H9 (cell line): Measurements from ENCODE around the gene ZNF652. TPM values are rescaled to one million over a fixed set of nuclear protein-coding genes. Genes with fewer than 3 reads are reported as not detected.

Experiments used
- DNase-seq: peaks from one replicate; pipeline ENCODE4 v3.0.0-alpha.2; 2017
- H2AFZ ChIP-seq: one replicate; pipeline ENCODE4 v1.6.1; 2013; ENCODE audit warnings: mild to moderate bottlenecking, low read length, control low read depth, moderate library complexity
- H2AK5ac ChIP-seq: 2 replicates; pipeline ENCODE4 v1.6.1; 2013; ENCODE audit warnings: low read length, control low read depth, mixed read lengths; ENCODE audit not compliant: insufficient read length
- H2BK120ac ChIP-seq: one replicate; pipeline ENCODE4 v1.6.1; 2013; ENCODE audit warnings: low read depth, mild to moderate bottlenecking, low read length, control low read depth, inconsistent platforms; ENCODE audit not compliant: poor library complexity, severe bottlenecking
- H2BK12ac ChIP-seq: 2 replicates; pipeline ENCODE4 v1.6.1; 2013; ENCODE audit warnings: low read length, control low read depth, mixed read lengths, low read depth; ENCODE audit not compliant: insufficient read length
- H2BK15ac ChIP-seq: 2 replicates; pipeline ENCODE4 v1.6.1; 2013; ENCODE audit warnings: low read depth, low read length, control low read depth
- H2BK20ac ChIP-seq: one replicate; pipeline ENCODE4 v1.6.1; 2013; ENCODE audit warnings: low read depth, mild to moderate bottlenecking, low read length, control low read depth, inconsistent platforms; ENCODE audit not compliant: poor library complexity, severe bottlenecking
- H2BK5ac ChIP-seq: 2 replicates; pipeline ENCODE4 v1.6.1; 2013; ENCODE audit warnings: low read length, control low read depth, mixed read lengths; ENCODE audit not compliant: insufficient read length
- H3K14ac ChIP-seq: 2 replicates; pipeline ENCODE4 v1.6.1; 2013; ENCODE audit warnings: low read length, control low read depth; ENCODE audit not compliant: insufficient read depth
- H3K18ac ChIP-seq: 2 replicates; pipeline ENCODE4 v1.6.1; 2013; ENCODE audit warnings: low read depth, mild to moderate bottlenecking, mixed read lengths, low read length, control low read depth; ENCODE audit not compliant: insufficient read length
- H3K23ac ChIP-seq: 2 replicates; pipeline ENCODE4 v1.6.1; 2013; ENCODE audit warnings: low read length, control low read depth, mixed read lengths, low read depth; ENCODE audit not compliant: insufficient read length
- H3K23me2 ChIP-seq: 2 replicates; pipeline ENCODE4 v1.6.1; 2013; ENCODE audit warnings: low read depth, mild to moderate bottlenecking, mixed read lengths, low read length, control low read depth; ENCODE audit not compliant: insufficient read length, poor library complexity, severe bottlenecking
- H3K27ac ChIP-seq: 2 replicates; pipeline ENCODE4 v1.5.1; 2013; ENCODE audit warnings: low read length, control low read depth, mixed read lengths, low read depth; ENCODE audit not compliant: insufficient read length
- H3K27me3 ChIP-seq: 2 replicates; pipeline ENCODE4 v1.6.1; 2013; ENCODE audit warnings: low read length, control low read depth, inconsistent platforms; ENCODE audit not compliant: insufficient read depth
- H3K4ac ChIP-seq: 2 replicates; pipeline ENCODE4 v1.6.1; 2013; ENCODE audit warnings: low read depth, mild to moderate bottlenecking, control low read depth, inconsistent platforms, low read length, moderate library complexity
- H3K4me1 ChIP-seq: 2 replicates; pipeline ENCODE4 v1.6.1; 2013; ENCODE audit warnings: low read length, control low read depth, inconsistent platforms; ENCODE audit not compliant: insufficient read depth
- H3K4me2 ChIP-seq: 2 replicates; pipeline ENCODE4 v1.6.1; 2013; ENCODE audit warnings: low read length, control low read depth, mixed read lengths; ENCODE audit not compliant: insufficient read length, insufficient read depth
- H3K56ac ChIP-seq: 2 replicates; pipeline ENCODE4 v1.6.1; 2013; ENCODE audit warnings: low read depth, mild to moderate bottlenecking, mixed read lengths, low read length, control low read depth; ENCODE audit not compliant: insufficient read length
- H3K79me1 ChIP-seq: 2 replicates; pipeline ENCODE4 v1.6.1; 2013; ENCODE audit warnings: low read depth, mild to moderate bottlenecking, moderate library complexity, low read length, control low read depth, inconsistent platforms; ENCODE audit not compliant: insufficient read depth, poor library complexity, severe bottlenecking
- H3K79me2 ChIP-seq: 2 replicates; pipeline ENCODE4 v1.6.1; 2013; ENCODE audit warnings: low read length, control low read depth, inconsistent platforms; ENCODE audit not compliant: insufficient read depth
- H3K9ac ChIP-seq: 2 replicates; pipeline ENCODE4 v1.6.1; 2013; ENCODE audit warnings: low read length, control low read depth, mixed read lengths; ENCODE audit not compliant: insufficient read length; ENCODE audit errors: extremely low read depth
- H3K9me3 ChIP-seq: one replicate; pipeline ENCODE4 v1.6.1; 2013; ENCODE audit warnings: low read depth, low read length, inconsistent platforms; ENCODE audit not compliant: control insufficient read depth
- H3T11ph ChIP-seq: one replicate; pipeline ENCODE4 v1.6.1; 2013; ENCODE audit warnings: mild to moderate bottlenecking, low read length, control low read depth, inconsistent platforms
- H4K20me1 ChIP-seq: one replicate; pipeline ENCODE4 v1.6.1; 2013; ENCODE audit not compliant: control insufficient read depth, insufficient read length, insufficient read depth
- H4K5ac ChIP-seq: 2 replicates; pipeline ENCODE4 v1.6.1; 2013; ENCODE audit warnings: low read depth, mild to moderate bottlenecking, mixed read lengths, low read length, control low read depth; ENCODE audit not compliant: insufficient read length
- H4K8ac ChIP-seq: replicated peaks from 2 replicates; pipeline ENCODE4 v1.6.1; 2013; ENCODE audit warnings: low read length, control low read depth, mixed read lengths, low read depth; ENCODE audit not compliant: insufficient read length
- H4K91ac ChIP-seq: 2 replicates; pipeline ENCODE4 v1.6.1; 2013; ENCODE audit warnings: low read depth, mild to moderate bottlenecking, moderate library complexity, mixed read lengths, low read length, control low read depth; ENCODE audit not compliant: insufficient read length
- H3K27ac Mint-ChIP-seq, 3 experiments: 2 replicates in 2 of 3; 3 replicates in 1 of 3; pipeline ENCODE4 v1.8.0; 2020 to 2021; ENCODE audit warnings: mixed read lengths in 3 of 3, mild to moderate bottlenecking in 1 of 3, moderate library complexity in 1 of 3
- H3K27me3 Mint-ChIP-seq: 2 replicates; pipeline ENCODE4 v1.8.0; 2021; ENCODE audit warnings: low read depth, mild to moderate bottlenecking, moderate library complexity, mixed read lengths
- H3K36me3 Mint-ChIP-seq, 3 experiments: 2 replicates in 2 of 3; 3 replicates in 1 of 3; pipeline ENCODE4 v1.8.0; 2020 to 2021; ENCODE audit warnings: low read depth in 3 of 3, mixed read lengths in 3 of 3; ENCODE audit not compliant: insufficient read depth in 1 of 3
- H3K4me1 Mint-ChIP-seq, 2 experiments: 2 replicates each; pipeline ENCODE4 v1.8.0; 2020; ENCODE audit warnings: mixed read lengths in 2 of 2
- H3K4me3 Mint-ChIP-seq, 2 experiments: 2 replicates in 1 of 2; 3 replicates in 1 of 2; pipeline ENCODE4 v1.8.0; 2020 to 2021; ENCODE audit warnings: mild to moderate bottlenecking in 2 of 2, mixed read lengths in 2 of 2, moderate library complexity in 1 of 2
- H3K9me3 Mint-ChIP-seq, 2 experiments: 2 replicates in 1 of 2; 3 replicates in 1 of 2; pipeline ENCODE4 v1.8.0; 2020; ENCODE audit warnings: mild to moderate bottlenecking in 2 of 2, mixed read lengths in 2 of 2, moderate library complexity in 1 of 2
- WGBS: extraction: QIAGEN DNeasy Blood & Tissue Kit; methylation state at CpG from one replicate; pipeline ENCODE4 v1.1.7; 2013; ENCODE audit warnings: missing lambda C conversion rate, low lambda C conversion rate, mixed read lengths; ENCODE audit not compliant: insufficient read length; ENCODE audit errors: extremely low coverage; 5-methylcytosine and 5-hydroxymethylcytosine counted together
- total RNA-seq: library from RNA; stranded (reverse); gene quantifications from 2 replicates; pipeline ENCODE4 v1.2.1, GENCODE V29; 2021
- TF ChIP-seq, protein P1 (sequence below): fragments of 200-600 bp; sonication (generic); conservative IDR thresholded peaks from 3 replicates; pipeline ENCODE4 v1.8.0; 2021; ENCODE audit warnings: antibody characterized with exemption, mild to moderate bottlenecking

The ZNF652 gene
- total RNA-seq, 1 experiment from 2014 or later = 33.6 TPM

DNA sequence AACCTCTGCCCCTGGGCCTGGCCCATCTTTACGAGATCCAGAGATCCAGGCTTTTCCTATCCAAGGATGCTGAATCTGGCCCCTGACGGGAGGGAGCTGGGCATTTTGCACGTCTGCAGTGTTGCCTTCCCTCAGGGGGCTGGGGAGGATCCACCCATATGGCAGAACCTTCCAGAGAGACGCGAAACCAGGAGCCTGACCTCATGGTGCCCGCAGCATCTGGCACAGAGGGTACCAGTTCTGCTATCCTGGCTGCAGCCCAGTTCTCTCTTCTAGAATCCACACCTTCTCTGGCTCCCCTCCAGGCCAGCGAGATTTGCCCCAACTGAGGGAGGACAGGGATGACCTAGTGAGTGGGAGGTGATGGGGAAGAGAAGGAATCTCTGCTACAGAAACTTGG lies 20.5 kb upstream of the ZNF652 start:
- no peak overlapping the region for H3K14ac ChIP-seq
- no peak overlapping the region for H2AFZ ChIP-seq
- H2BK5ac ChIP-seq = no peak overlapping the region
- Mint-ChIP-seq H3K9me3 (no peaks in the 10 kb centered on the region), H3K27ac (no peak overlapping the region; a peak in 1 of 7 replicates), H3K36me3 (no peaks in the 10 kb centered on the region), H3K4me1 (no peaks in the 10 kb centered on the region), H3K4me3 (no peak overlapping the region), H3K27me3 (peaks cover 3% of the 10 kb centered on the region)
- H3K56ac ChIP-seq = no peak overlapping the region
- no peaks in the 10 kb centered on the region for H4K20me1 ChIP-seq
- H3K4me1 ChIP-seq = no peaks in the 10 kb centered on the region
- no peak overlapping the region for H4K91ac ChIP-seq
- no peak overlapping the region for H3K9ac ChIP-seq
- H3K23me2 ChIP-seq = no peaks in the 10 kb centered on the region
- no peak overlapping the region for H3K23ac ChIP-seq
- H3K4me2 ChIP-seq = no peak overlapping the region
- no peaks in the 10 kb centered on the region for H3K79me2 ChIP-seq
- no peak overlapping the region for H4K5ac ChIP-seq
- no peak overlapping the region for H2BK20ac ChIP-seq
- WGBS = no CpG with 5 or more reads among the region's 7 CpGs
- no peak for DNase-seq
- TF ChIP-seq, protein P1, sequence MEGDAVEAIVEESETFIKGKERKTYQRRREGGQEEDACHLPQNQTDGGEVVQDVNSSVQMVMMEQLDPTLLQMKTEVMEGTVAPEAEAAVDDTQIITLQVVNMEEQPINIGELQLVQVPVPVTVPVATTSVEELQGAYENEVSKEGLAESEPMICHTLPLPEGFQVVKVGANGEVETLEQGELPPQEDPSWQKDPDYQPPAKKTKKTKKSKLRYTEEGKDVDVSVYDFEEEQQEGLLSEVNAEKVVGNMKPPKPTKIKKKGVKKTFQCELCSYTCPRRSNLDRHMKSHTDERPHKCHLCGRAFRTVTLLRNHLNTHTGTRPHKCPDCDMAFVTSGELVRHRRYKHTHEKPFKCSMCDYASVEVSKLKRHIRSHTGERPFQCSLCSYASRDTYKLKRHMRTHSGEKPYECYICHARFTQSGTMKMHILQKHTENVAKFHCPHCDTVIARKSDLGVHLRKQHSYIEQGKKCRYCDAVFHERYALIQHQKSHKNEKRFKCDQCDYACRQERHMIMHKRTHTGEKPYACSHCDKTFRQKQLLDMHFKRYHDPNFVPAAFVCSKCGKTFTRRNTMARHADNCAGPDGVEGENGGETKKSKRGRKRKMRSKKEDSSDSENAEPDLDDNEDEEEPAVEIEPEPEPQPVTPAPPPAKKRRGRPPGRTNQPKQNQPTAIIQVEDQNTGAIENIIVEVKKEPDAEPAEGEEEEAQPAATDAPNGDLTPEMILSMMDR = no peak
- H2BK15ac ChIP-seq = no peak overlapping the region
- no peaks in the 10 kb centered on the region for H3K27me3 ChIP-seq
- H3K79me1 ChIP-seq = no peaks in the 10 kb centered on the region
- no peak overlapping the region for H3K4ac ChIP-seq
- no peak overlapping the region for H4K8ac ChIP-seq
- no peak overlapping the region for H3K27ac ChIP-seq
- H2AK5ac ChIP-seq = no peak overlapping the region
- H3T11ph ChIP-seq = no peak overlapping the region
- H3K9me3 ChIP-seq = no peaks in the 10 kb centered on the region
- H2BK12ac ChIP-seq = no peak overlapping the region
- H2BK120ac ChIP-seq = no peak overlapping the region
- H3K18ac ChIP-seq = no peak overlapping the region
